H9 (cell line): ENCODE results near the gene ARHGAP35. TPM values are rescaled to one million over a fixed set of nuclear protein-coding genes. Genes with fewer than 3 reads are reported as not detected.

Source experiments
- DNase-seq: peaks from one replicate; pipeline ENCODE4 v3.0.0-alpha.2; 2017
- H2AFZ ChIP-seq: one replicate; pipeline ENCODE4 v1.6.1; 2013; ENCODE audit warnings: mild to moderate bottlenecking, low read length, control low read depth, moderate library complexity
- H2AK5ac ChIP-seq: 2 replicates; pipeline ENCODE4 v1.6.1; 2013; ENCODE audit warnings: low read length, control low read depth, mixed read lengths; ENCODE audit not compliant: insufficient read length
- H2BK120ac ChIP-seq: one replicate; pipeline ENCODE4 v1.6.1; 2013; ENCODE audit warnings: low read depth, mild to moderate bottlenecking, low read length, control low read depth, inconsistent platforms; ENCODE audit not compliant: poor library complexity, severe bottlenecking
- H2BK12ac ChIP-seq: 2 replicates; pipeline ENCODE4 v1.6.1; 2013; ENCODE audit warnings: low read length, control low read depth, mixed read lengths, low read depth; ENCODE audit not compliant: insufficient read length
- H2BK15ac ChIP-seq: 2 replicates; pipeline ENCODE4 v1.6.1; 2013; ENCODE audit warnings: low read depth, low read length, control low read depth
- H2BK20ac ChIP-seq: one replicate; pipeline ENCODE4 v1.6.1; 2013; ENCODE audit warnings: low read depth, mild to moderate bottlenecking, low read length, control low read depth, inconsistent platforms; ENCODE audit not compliant: poor library complexity, severe bottlenecking
- H2BK5ac ChIP-seq: 2 replicates; pipeline ENCODE4 v1.6.1; 2013; ENCODE audit warnings: low read length, control low read depth, mixed read lengths; ENCODE audit not compliant: insufficient read length
- H3K14ac ChIP-seq: 2 replicates; pipeline ENCODE4 v1.6.1; 2013; ENCODE audit warnings: low read length, control low read depth; ENCODE audit not compliant: insufficient read depth
- H3K18ac ChIP-seq: 2 replicates; pipeline ENCODE4 v1.6.1; 2013; ENCODE audit warnings: low read depth, mild to moderate bottlenecking, mixed read lengths, low read length, control low read depth; ENCODE audit not compliant: insufficient read length
- H3K23ac ChIP-seq: 2 replicates; pipeline ENCODE4 v1.6.1; 2013; ENCODE audit warnings: low read length, control low read depth, mixed read lengths, low read depth; ENCODE audit not compliant: insufficient read length
- H3K23me2 ChIP-seq: 2 replicates; pipeline ENCODE4 v1.6.1; 2013; ENCODE audit warnings: low read depth, mild to moderate bottlenecking, mixed read lengths, low read length, control low read depth; ENCODE audit not compliant: insufficient read length, poor library complexity, severe bottlenecking
- H3K27ac ChIP-seq: 2 replicates; pipeline ENCODE4 v1.5.1; 2013; ENCODE audit warnings: low read length, control low read depth, mixed read lengths, low read depth; ENCODE audit not compliant: insufficient read length
- H3K27me3 ChIP-seq: 2 replicates; pipeline ENCODE4 v1.6.1; 2013; ENCODE audit warnings: low read length, control low read depth, inconsistent platforms; ENCODE audit not compliant: insufficient read depth
- H3K4ac ChIP-seq: 2 replicates; pipeline ENCODE4 v1.6.1; 2013; ENCODE audit warnings: low read depth, mild to moderate bottlenecking, control low read depth, inconsistent platforms, low read length, moderate library complexity
- H3K4me1 ChIP-seq: 2 replicates; pipeline ENCODE4 v1.6.1; 2013; ENCODE audit warnings: low read length, control low read depth, inconsistent platforms; ENCODE audit not compliant: insufficient read depth
- H3K4me2 ChIP-seq: 2 replicates; pipeline ENCODE4 v1.6.1; 2013; ENCODE audit warnings: low read length, control low read depth, mixed read lengths; ENCODE audit not compliant: insufficient read length, insufficient read depth
- H3K56ac ChIP-seq: 2 replicates; pipeline ENCODE4 v1.6.1; 2013; ENCODE audit warnings: low read depth, mild to moderate bottlenecking, mixed read lengths, low read length, control low read depth; ENCODE audit not compliant: insufficient read length
- H3K79me1 ChIP-seq: 2 replicates; pipeline ENCODE4 v1.6.1; 2013; ENCODE audit warnings: low read depth, mild to moderate bottlenecking, moderate library complexity, low read length, control low read depth, inconsistent platforms; ENCODE audit not compliant: insufficient read depth, poor library complexity, severe bottlenecking
- H3K79me2 ChIP-seq: 2 replicates; pipeline ENCODE4 v1.6.1; 2013; ENCODE audit warnings: low read length, control low read depth, inconsistent platforms; ENCODE audit not compliant: insufficient read depth
- H3K9ac ChIP-seq: 2 replicates; pipeline ENCODE4 v1.6.1; 2013; ENCODE audit warnings: low read length, control low read depth, mixed read lengths; ENCODE audit not compliant: insufficient read length; ENCODE audit errors: extremely low read depth
- H3K9me3 ChIP-seq: one replicate; pipeline ENCODE4 v1.6.1; 2013; ENCODE audit warnings: low read depth, low read length, inconsistent platforms; ENCODE audit not compliant: control insufficient read depth
- H3T11ph ChIP-seq: one replicate; pipeline ENCODE4 v1.6.1; 2013; ENCODE audit warnings: mild to moderate bottlenecking, low read length, control low read depth, inconsistent platforms
- H4K20me1 ChIP-seq: one replicate; pipeline ENCODE4 v1.6.1; 2013; ENCODE audit not compliant: control insufficient read depth, insufficient read length, insufficient read depth
- H4K5ac ChIP-seq: 2 replicates; pipeline ENCODE4 v1.6.1; 2013; ENCODE audit warnings: low read depth, mild to moderate bottlenecking, mixed read lengths, low read length, control low read depth; ENCODE audit not compliant: insufficient read length
- H4K8ac ChIP-seq: replicated peaks from 2 replicates; pipeline ENCODE4 v1.6.1; 2013; ENCODE audit warnings: low read length, control low read depth, mixed read lengths, low read depth; ENCODE audit not compliant: insufficient read length
- H4K91ac ChIP-seq: 2 replicates; pipeline ENCODE4 v1.6.1; 2013; ENCODE audit warnings: low read depth, mild to moderate bottlenecking, moderate library complexity, mixed read lengths, low read length, control low read depth; ENCODE audit not compliant: insufficient read length
- H3K27ac Mint-ChIP-seq, 3 experiments: 2 replicates in 2 of 3; 3 replicates in 1 of 3; pipeline ENCODE4 v1.8.0; 2020 to 2021; ENCODE audit warnings: mixed read lengths in 3 of 3, mild to moderate bottlenecking in 1 of 3, moderate library complexity in 1 of 3
- H3K27me3 Mint-ChIP-seq: 2 replicates; pipeline ENCODE4 v1.8.0; 2021; ENCODE audit warnings: low read depth, mild to moderate bottlenecking, moderate library complexity, mixed read lengths
- H3K36me3 Mint-ChIP-seq, 3 experiments: 2 replicates in 2 of 3; 3 replicates in 1 of 3; pipeline ENCODE4 v1.8.0; 2020 to 2021; ENCODE audit warnings: low read depth in 3 of 3, mixed read lengths in 3 of 3; ENCODE audit not compliant: insufficient read depth in 1 of 3
- H3K4me1 Mint-ChIP-seq, 2 experiments: 2 replicates each; pipeline ENCODE4 v1.8.0; 2020; ENCODE audit warnings: mixed read lengths in 2 of 2
- H3K4me3 Mint-ChIP-seq, 2 experiments: 2 replicates in 1 of 2; 3 replicates in 1 of 2; pipeline ENCODE4 v1.8.0; 2020 to 2021; ENCODE audit warnings: mild to moderate bottlenecking in 2 of 2, mixed read lengths in 2 of 2, moderate library complexity in 1 of 2
- H3K9me3 Mint-ChIP-seq, 2 experiments: 2 replicates in 1 of 2; 3 replicates in 1 of 2; pipeline ENCODE4 v1.8.0; 2020; ENCODE audit warnings: mild to moderate bottlenecking in 2 of 2, mixed read lengths in 2 of 2, moderate library complexity in 1 of 2
- CTCF ChIP-seq: fragments of 200-600 bp; sonication (generic); conservative IDR thresholded peaks from 3 replicates; pipeline ENCODE4 v1.8.0; 2021; ENCODE audit warnings: antibody characterized with exemption, mild to moderate bottlenecking
- WGBS: extraction: QIAGEN DNeasy Blood & Tissue Kit; methylation state at CpG from one replicate; pipeline ENCODE4 v1.1.7; 2013; ENCODE audit warnings: missing lambda C conversion rate, low lambda C conversion rate, mixed read lengths; ENCODE audit not compliant: insufficient read length; ENCODE audit errors: extremely low coverage; 5-methylcytosine and 5-hydroxymethylcytosine counted together
- total RNA-seq: library from RNA; stranded (reverse); gene quantifications from 2 replicates; pipeline ENCODE4 v1.2.1, GENCODE V29; 2021

ARHGAP35 gene
- total RNA-seq, 1 experiment from 2014 or later: 49.8 TPM

DNA sequence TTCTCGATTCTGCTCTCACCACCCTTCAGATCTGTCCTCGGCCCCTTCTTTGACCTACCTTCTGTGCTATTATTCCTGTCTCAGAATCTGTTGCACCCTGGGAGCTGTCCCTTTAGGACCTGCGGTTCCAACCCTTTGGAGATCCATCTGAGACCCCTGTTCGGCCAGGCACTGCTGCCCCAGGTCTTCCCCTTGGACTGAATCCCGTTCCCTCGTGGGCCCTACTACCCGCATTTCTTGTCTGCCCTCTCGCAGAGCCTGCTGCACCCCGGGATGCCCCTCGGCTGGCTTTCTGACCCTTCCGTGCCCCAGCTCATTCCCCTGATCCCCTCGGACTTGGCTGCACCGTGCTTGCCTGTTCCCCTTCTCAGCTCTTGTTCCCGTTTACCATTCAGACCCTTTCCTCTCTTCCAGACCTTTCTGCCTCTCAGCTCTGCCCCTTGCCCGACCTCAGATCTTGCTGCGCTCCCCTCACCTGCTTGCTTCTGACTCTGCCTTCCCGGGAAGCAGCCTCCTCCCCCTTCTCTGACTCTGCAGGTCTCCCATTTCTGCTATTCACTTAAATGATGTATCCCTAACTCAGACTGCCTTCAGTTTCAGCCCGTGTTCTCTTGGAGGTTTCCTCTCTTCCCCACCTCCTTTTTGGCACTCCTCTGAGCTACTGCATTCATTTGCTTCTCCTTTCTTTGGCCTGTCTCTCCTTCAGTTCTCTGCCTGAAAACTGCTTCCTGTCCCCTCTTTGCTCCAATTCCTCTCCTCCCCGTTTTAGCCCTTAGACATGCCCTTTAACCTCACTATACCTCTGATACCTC, 1.1 kb downstream of the ARHGAP35 start:
- no peak overlapping the region for H3K4me3 Mint-ChIP-seq
- Histone ChIP-seq H3K23me2 (peaks cover 26% of the 10 kb centered on the region), H3K9ac (peak overlapping the region; percentile 74), H3K4ac (no peak overlapping the region), H2BK120ac (no peak overlapping the region), H2BK20ac (no peak overlapping the region), H4K20me1 (peaks cover 2% of the 10 kb centered on the region), H3K79me2 (peaks cover 44% of the 10 kb centered on the region), H3K27me3 (no peaks in the 10 kb centered on the region), H4K91ac (no peak overlapping the region), H2AFZ (no peak overlapping the region), H3K14ac (peak overlapping the region; percentile 26), H3K4me1 (peaks cover 3% of the 10 kb centered on the region; the same call in 1 of the 2 replicates), H3K4me2 (peak overlapping the region; percentile 99), H2AK5ac (no peak overlapping the region), H2BK12ac (no peak overlapping the region), H3K18ac (no peak overlapping the region), H3K27ac (no peak overlapping the region), H3K23ac (no peak overlapping the region), H3K56ac (peak overlapping the region; percentile 52), H3K9me3 (no peaks in the 10 kb centered on the region), H4K8ac (no peak overlapping the region), H2BK15ac (no peak overlapping the region), H3T11ph (no peak overlapping the region), H2BK5ac (no peak overlapping the region), H3K79me1 (no peaks in the 10 kb centered on the region), H4K5ac (no peak overlapping the region)
- no peak overlapping the region for H3K27ac Mint-ChIP-seq
- no peaks in the 10 kb centered on the region for H3K27me3 Mint-ChIP-seq
- H3K4me1 Mint-ChIP-seq: peaks cover 8 to 9% of the 10 kb centered on the region in 2 experiments
- no peaks in the 10 kb centered on the region for H3K9me3 Mint-ChIP-seq
- no peak for TF ChIP-seq CTCF
- H3K36me3 Mint-ChIP-seq: peaks cover 3 to 8% (median 7%) of the 10 kb centered on the region in 3 experiments; a peak in 6 of 7 replicates
- no peak for DNase-seq
- WGBS: no CpG with 5 or more reads among the region's 19 CpGs
